ENCODE measurements around the gene CHST7. TPM values are rescaled to one million over a fixed set of nuclear protein-coding genes. Genes with fewer than 3 reads are reported as not detected.

The CHST7 gene
- total RNA-seq, 4 donors from 2014 or later, result 7.2 to 32.0 (median 9.1) TPM

GRCh38 chrX:46554942-46555341 lies 18.6 kb upstream of the CHST7 start:
- no peaks in the 10 kb centered on the region for H3K9me3 ChIP-seq
- no peaks in the 10 kb centered on the region for H3K27me3 ChIP-seq
- TF ChIP-seq POLR2A (IDR thresholded peaks at IDR 0.05) (no peak), CTCF (IDR thresholded peaks at IDR 0.05) (peak in 3 of 4 experiments; percentile 8 to 49 (median 30))
- intact Hi-C loops (cut with DNase I; ENCODE audit: low total_unique reads), result no loop called here
- no peaks in the 10 kb centered on the region for H3K4me1 ChIP-seq
- no peak overlapping the region for H3K4me3 ChIP-seq
- no peak for DNase-seq
- H3K36me3 ChIP-seq, result no peaks in the 10 kb centered on the region
- no peak overlapping the region for H3K27ac ChIP-seq

GRCh38 chrX:46559062-46559461 lies 14.5 kb upstream of the CHST7 start:
- no peak overlapping the region for H3K4me3 ChIP-seq
- H3K36me3 ChIP-seq, result no peaks in the 10 kb centered on the region
- DNase-seq, result no peak
- TF ChIP-seq POLR2A (IDR thresholded peaks at IDR 0.05), result no peak
- no peak for TF ChIP-seq CTCF (IDR thresholded peaks at IDR 0.05)
- no peak overlapping the region for H3K27ac ChIP-seq
- H3K9me3 ChIP-seq, result no peaks in the 10 kb centered on the region
- H3K27me3 ChIP-seq, result no peaks in the 10 kb centered on the region
- no peaks in the 10 kb centered on the region for H3K4me1 ChIP-seq
- intact Hi-C loops (cut with DNase I; ENCODE audit: low total_unique reads), result no loop called here

GRCh38 chrX:46561824-46562657 lies 11.5 kb upstream of the CHST7 start:
- TF ChIP-seq CTCF (IDR thresholded peaks at IDR 0.05) (no peak), POLR2A (IDR thresholded peaks at IDR 0.05) (no peak)
- Histone ChIP-seq H3K27me3 (no peaks in the 10 kb centered on the region), H3K27ac (no peak overlapping the region), H3K9me3 (no peaks in the 10 kb centered on the region), H3K4me3 (no peak overlapping the region), H3K4me1 (no peaks in the 10 kb centered on the region), H3K36me3 (no peaks in the 10 kb centered on the region)
- DNase-seq, result no peak
- intact Hi-C loops (cut with DNase I; ENCODE audit: low total_unique reads), result no loop called here

- Histone ChIP-seq H3K9me3 (no peaks in the 10 kb centered on the region), H3K27ac (no peak overlapping the region), H3K36me3 (no peaks in the 10 kb centered on the region), H3K27me3 (no peaks in the 10 kb centered on the region), H3K4me3 (no peak overlapping the region), H3K4me1 (no peaks in the 10 kb centered on the region)
- no peak for DNase-seq
- TF ChIP-seq CTCF (IDR thresholded peaks at IDR 0.05) (no peak), POLR2A (IDR thresholded peaks at IDR 0.05) (no peak)
- intact Hi-C loops (cut with DNase I; ENCODE audit: low total_unique reads), result no loop called here
Measured at GRCh38 chrX:46567388-46567787, 6.2 kb upstream of the CHST7 start.

GRCh38 chrX:46569621-46570020 lies 3.9 kb upstream of the CHST7 start:
- Histone ChIP-seq H3K36me3 (no peaks in the 10 kb centered on the region), H3K4me1 (no peaks in the 10 kb centered on the region), H3K27ac (no peak overlapping the region), H3K9me3 (no peaks in the 10 kb centered on the region), H3K4me3 (no peak overlapping the region), H3K27me3 (no peaks in the 10 kb centered on the region)
- TF ChIP-seq POLR2A (IDR thresholded peaks at IDR 0.05) (no peak), CTCF (IDR thresholded peaks at IDR 0.05) (no peak)
- no peak for DNase-seq
- intact Hi-C loops (cut with DNase I; ENCODE audit: low total_unique reads), result no loop called here

Measured in uterus (tissue), 4 donors.